Endothelial cell of umbilical vein (primary cell): ENCODE data around the gene COPE. TPM values are rescaled to one million over a fixed set of nuclear protein-coding genes. Genes with fewer than 3 reads are reported as not detected.

Experiments used
- BruUV-seq: library from RNA; stranded (reverse); fragments of 400-500 nt; replicated peaks from 2 replicates; lab custom pipeline; 2021; lab: Mats Ljungman, UMichigan
- CTCF ChIA-PET: fragments of 300-600, 350-600 bp; sonication (Branson Sonifier 250); formaldehyde crosslinking; loops from one replicate; lab custom pipeline; 2021; ENCODE audit warnings: antibody characterized with exemption, inconsistent platforms; lab: Charles Lee
- POLR2A ChIA-PET: fragments of 300-600, 350-600 bp; sonication (Branson Sonifier 250); formaldehyde crosslinking; loops from one replicate; lab custom pipeline; 2021; ENCODE audit warnings: antibody characterized with exemption, inconsistent platforms; lab: Charles Lee
- DNase-seq: peaks from one replicate; pipeline ENCODE4 v3.0.0-alpha.2; 2011; ENCODE audit warnings: low read depth, low spot score
- FAIRE-seq: peaks from 2 replicates; lab custom pipeline; 2011; peaks lifted over from hg19 to GRCh38; lab: Jason Lieb, UNC
- H2AFZ ChIP-seq: 2 replicates; pipeline ENCODE4 v1.6.0; 2012; ENCODE audit warnings: low read depth, low read length, control low read depth, inconsistent platforms
- H3K27ac ChIP-seq: 2 replicates; pipeline ENCODE4 v1.5.1; 2011; ENCODE audit warnings: low read depth, mild to moderate bottlenecking, control low read depth, low read length, moderate library complexity; ENCODE audit not compliant: insufficient read depth
- H3K27me3 ChIP-seq, 2 experiments: 2 replicates each; pipeline versions ENCODE4 v1.6.0 to v1.6.1; 2011; ENCODE audit warnings: low read length in 2 of 2, mixed read lengths in 1 of 2; ENCODE audit not compliant: control insufficient read depth in 2 of 2, insufficient read depth in 2 of 2
- H3K36me3 ChIP-seq, 2 experiments: 2 replicates in 1 of 2; 3 replicates in 1 of 2; pipeline ENCODE4 v1.5.1; 2011; ENCODE audit warnings: low read length in 2 of 2, mild to moderate bottlenecking in 1 of 2, moderate library complexity in 1 of 2; ENCODE audit not compliant: control insufficient read depth in 2 of 2, insufficient read depth in 2 of 2; ENCODE audit errors: extremely low read depth in 1 of 2
- H3K4me1 ChIP-seq: 3 replicates; pipeline ENCODE4 v1.5.1; 2011; ENCODE audit warnings: mild to moderate bottlenecking, low read length; ENCODE audit not compliant: control insufficient read depth, insufficient read depth; ENCODE audit errors: extremely low read depth
- H3K4me2 ChIP-seq: 2 replicates; pipeline ENCODE4 v1.6.1; 2011; ENCODE audit warnings: low read length, control low read depth, mixed read lengths; ENCODE audit not compliant: insufficient read depth
- H3K4me3 ChIP-seq, 3 experiments: fragments of 200-600 bp in 1 of 3; sonication (generic), shearing (Covaris generic) in 1 of 3; replicated peaks in 1 of 3; 2 replicates each; pipeline ENCODE4 v1.5.1; 2011 to 2016; ENCODE audit warnings: control low read depth in 3 of 3, low read length in 3 of 3, mild to moderate bottlenecking in 2 of 3, inconsistent platforms in 1 of 3, low read depth in 1 of 3, moderate library complexity in 1 of 3; ENCODE audit not compliant: insufficient read depth in 1 of 3
- H3K79me2 ChIP-seq: 2 replicates; pipeline ENCODE4 v1.6.0; 2012; ENCODE audit warnings: low read length, inconsistent platforms; ENCODE audit not compliant: control insufficient read depth, insufficient read depth
- H3K9ac ChIP-seq: replicated peaks from 2 replicates; pipeline ENCODE3; 2011; ENCODE audit warnings: low read length, control low read depth; ENCODE audit not compliant: insufficient read depth; ENCODE audit errors: extremely low read depth
- H3K9me1 ChIP-seq: replicated peaks from 3 replicates; pipeline ENCODE4 v1.6.0; 2011; ENCODE audit warnings: mild to moderate bottlenecking, low read length; ENCODE audit not compliant: control insufficient read depth, insufficient read depth; ENCODE audit errors: extremely low read depth
- H3K9me3 ChIP-seq: replicated peaks from 2 replicates; pipeline ENCODE4 v1.5.1; 2012; ENCODE audit warnings: low read length, inconsistent platforms; ENCODE audit not compliant: control insufficient read depth, insufficient read depth
- H4K20me1 ChIP-seq: replicated peaks from 2 replicates; pipeline ENCODE3; 2011; ENCODE audit warnings: mild to moderate bottlenecking, low read length; ENCODE audit not compliant: control insufficient read depth, insufficient read depth; ENCODE audit errors: extremely low read depth
- CTCF ChIP-seq, 2 donors: IDR thresholded peaks; 1 replicate in 1 of 2; 2 replicates in 1 of 2; pipeline ENCODE4 v1.5.1; 2011; ENCODE audit warnings: low read length in 2 of 2, mild to moderate bottlenecking in 2 of 2, moderate library complexity in 2 of 2, control low read depth in 1 of 2, inconsistent platforms in 1 of 2, low read depth in 1 of 2; ENCODE audit not compliant: insufficient read depth in 1 of 2; ENCODE audit errors: extremely low read depth in 1 of 2
- EZH2 ChIP-seq: IDR thresholded peaks from 2 replicates; pipeline ENCODE4 v1.6.1; 2012; ENCODE audit warnings: borderline replicate concordance, low read depth, mild to moderate bottlenecking, moderate library complexity, low read length, inconsistent platforms; ENCODE audit not compliant: severe bottlenecking
- FOS ChIP-seq: IDR thresholded peaks from 2 replicates; pipeline ENCODE4 v1.6.1; 2011; ENCODE audit warnings: mild to moderate bottlenecking, low read length, moderate library complexity, borderline replicate concordance; ENCODE audit not compliant: insufficient read depth
- MAX ChIP-seq: IDR thresholded peaks from 2 replicates; pipeline ENCODE4 v1.6.1; 2011; ENCODE audit not compliant: insufficient read depth, insufficient read length
- MYC ChIP-seq: IDR thresholded peaks from one replicate; pipeline ENCODE4 v1.6.1; 2011; ENCODE audit warnings: mild to moderate bottlenecking, low read depth, low read length
- POLR2AphosphoS5 ChIP-seq: IDR thresholded peaks from 2 replicates; pipeline ENCODE4 v1.6.1; 2012; ENCODE audit warnings: low read depth, mild to moderate bottlenecking, control low read depth, low read length, moderate library complexity; ENCODE audit not compliant: insufficient read depth
- dilution Hi-C: fragments of 300-500 bp; cut with MboI; formaldehyde crosslinking; loops from one replicate; pipeline ENCODE4 v1.15.0; 2019; ENCODE audit warnings: low sequenced_read_pairs; ENCODE audit not compliant: extremely low pct_ligation_motif_present
- intact Hi-C: fragments of 100-400 bp; cut with micrococcal nuclease; formaldehyde crosslinking; loops from one replicate; pipeline ENCODE4 v1.10.0; 2022
- polyA plus RNA-seq, 4 experiments: library from polyadenylated mRNA; depleted of rRNA in 3 of 4; stranded (reverse) in 3 of 4; unstranded in 1 of 4; fragments of >200 nt; gene quantifications; 2 replicates each; pipeline versions ENCODE4 v1.2.1 to v1.2.3, GENCODE V29; 2011 to 2012; ENCODE audit warnings: missing spikeins in 1 of 4
- total RNA-seq: library from RNA; stranded (reverse); gene quantifications from 2 replicates; pipeline ENCODE4 v1.2.3, GENCODE V29; 2021

Gene COPE
- total and polyA plus RNA-seq, 2 donors (not counting 3 experiments of a cell fraction or from before 2014, with no cell fraction given): 252 to 407 TPM

GRCh38 chr19:18865973-18866799 lies 53.0 kb downstream of the COPE start:
- intact Hi-C loops: loop anchor here (2.0 to 10.0 kb wide), 3 partner anchors 15 to 121 kb away; partner anchors contain the start of genes COPE and DDX49

More at GRCh38 chr19:18865973-18866799, 53.0 kb downstream of the COPE start:
- Histone ChIP-seq H3K79me2 (no peaks in the 10 kb centered on the region), H3K27ac (no peak overlapping the region), H3K4me2 (no peak overlapping the region), H3K27me3 (peaks cover 5 to 7% of the 10 kb centered on the region in 2 experiments), H4K20me1 (no peaks in the 10 kb centered on the region), H3K9ac (no peak overlapping the region), H3K4me3 (no peak overlapping the region), H2AFZ (no peak overlapping the region), H3K36me3 (peaks cover 23 to 40% of the 10 kb centered on the region in 2 experiments), H3K4me1 (no peaks in the 10 kb centered on the region), H3K9me1 (no peaks in the 10 kb centered on the region), H3K9me3 (no peaks in the 10 kb centered on the region)
- no TSS peak for BruUV-seq
- ChIA-PET CTCF (interaction anchor here (1.3 to 4.9 kb wide), 5 partner anchors 11 to 415 kb away, joined by 3 to 32 read pairs (median 4); no protein-coding TSS in a partner anchor), POLR2A (no interaction called here)
- FAIRE-seq (peak; percentile 63), DNase-seq (peak; percentile 60)
- dilution Hi-C loops: no loop called here
- TF ChIP-seq FOS (no peak), MAX (no peak), POLR2AphosphoS5 (no peak), MYC (no peak), EZH2 (no peak), CTCF (IDR thresholded peaks at IDR 0.05; ENCODE audit: extremely low read depth in 1 of 2, insufficient read depth in 1 of 2, low read depth in 1 of 2, low read length in 2 of 2) (peak; percentile 93 to 99)
